Nephron (organoid): ENCODE results near the gene CISD3.
A peak's percentile ranks its signal among the peaks of the same experiment; 100 is the strongest.

Experiments
- H3K27ac Mint-ChIP-seq, 3 experiments: 2 replicates each; pipeline ENCODE4 v1.8.0; 2020; ENCODE audit warnings: mixed read lengths in 3 of 3, mild to moderate bottlenecking in 2 of 3, moderate library complexity in 1 of 3
- H3K27me3 Mint-ChIP-seq: 2 replicates; pipeline ENCODE4 v1.8.0; 2021; ENCODE audit warnings: low read depth, mild to moderate bottlenecking, moderate library complexity, mixed read lengths
- H3K36me3 Mint-ChIP-seq: 2 replicates; pipeline ENCODE4 v1.8.0; 2020; ENCODE audit warnings: low read depth, mixed read lengths
- H3K4me1 Mint-ChIP-seq: 2 replicates; pipeline ENCODE4 v1.8.0; 2020; ENCODE audit warnings: mixed read lengths
- H3K4me3 Mint-ChIP-seq, 3 experiments: 2 replicates each; pipeline ENCODE4 v1.8.0; 2020; ENCODE audit warnings: mild to moderate bottlenecking in 3 of 3, mixed read lengths in 3 of 3, moderate library complexity in 2 of 3
- H3K9me3 Mint-ChIP-seq: 2 replicates; pipeline ENCODE4 v1.8.0; 2020; ENCODE audit warnings: mixed read lengths
- TF ChIP-seq, protein P1 (sequence below), 3 experiments: fragments of 200-600 bp; sonication (generic); IDR thresholded peaks; one replicate each; pipeline ENCODE4 v1.5.0; 2021; ENCODE audit warnings: antibody characterized with exemption in 3 of 3; ENCODE audit not compliant: unreplicated experiment in 3 of 3

Gene CISD3

DNA sequence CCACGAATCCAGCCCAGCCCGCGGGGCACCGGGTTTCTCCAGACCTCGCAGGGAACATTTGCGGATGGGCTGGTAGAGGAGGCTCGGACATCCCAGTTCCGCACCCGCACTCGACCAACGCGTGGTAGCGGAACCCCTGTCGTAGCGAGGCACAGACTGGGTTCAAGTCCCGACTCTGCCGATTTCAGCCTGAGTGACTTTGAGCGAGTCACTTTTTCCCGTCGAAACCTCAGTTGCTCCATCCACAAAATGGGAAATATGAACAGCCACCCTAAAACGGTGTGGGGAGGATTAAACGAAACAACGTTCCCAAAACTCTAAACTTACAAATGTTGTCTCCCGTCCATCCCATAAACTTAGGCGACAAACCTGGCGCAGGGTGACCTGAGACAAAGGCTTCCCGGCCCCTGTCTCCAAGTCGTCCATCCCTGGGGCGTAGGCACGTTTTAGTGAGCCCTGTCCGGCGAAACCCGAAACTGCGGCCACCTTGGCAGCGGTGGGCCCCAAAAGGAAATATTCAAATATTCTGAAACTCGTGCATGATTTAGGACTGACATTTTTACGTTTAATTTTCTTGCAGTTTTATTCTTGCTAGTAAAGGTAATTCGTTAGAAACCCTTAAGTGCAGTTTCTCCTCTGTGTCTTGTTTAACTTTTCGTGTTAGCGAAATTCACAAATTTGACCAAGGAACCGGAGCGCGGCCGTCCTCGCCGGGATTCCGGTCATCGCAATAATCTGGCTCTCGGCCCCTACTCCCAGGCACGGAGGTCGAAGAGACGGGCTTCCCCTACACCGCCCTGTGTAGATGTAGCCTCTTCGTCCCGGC lies 27.0 kb upstream of the CISD3 start:
- Mint-ChIP-seq H3K4me1 (peaks cover 57% of the 10 kb centered on the region), H3K4me3 (peak overlapping the region; percentile 93 to 96 (median 95)), H3K27ac (peak overlapping the region; percentile 95 to 98 (median 97)), H3K9me3 (no peaks in the 10 kb centered on the region), H3K27me3 (peaks cover 27% of the 10 kb centered on the region), H3K36me3 (peaks cover 8% of the 10 kb centered on the region)
- TF ChIP-seq, protein P1, sequence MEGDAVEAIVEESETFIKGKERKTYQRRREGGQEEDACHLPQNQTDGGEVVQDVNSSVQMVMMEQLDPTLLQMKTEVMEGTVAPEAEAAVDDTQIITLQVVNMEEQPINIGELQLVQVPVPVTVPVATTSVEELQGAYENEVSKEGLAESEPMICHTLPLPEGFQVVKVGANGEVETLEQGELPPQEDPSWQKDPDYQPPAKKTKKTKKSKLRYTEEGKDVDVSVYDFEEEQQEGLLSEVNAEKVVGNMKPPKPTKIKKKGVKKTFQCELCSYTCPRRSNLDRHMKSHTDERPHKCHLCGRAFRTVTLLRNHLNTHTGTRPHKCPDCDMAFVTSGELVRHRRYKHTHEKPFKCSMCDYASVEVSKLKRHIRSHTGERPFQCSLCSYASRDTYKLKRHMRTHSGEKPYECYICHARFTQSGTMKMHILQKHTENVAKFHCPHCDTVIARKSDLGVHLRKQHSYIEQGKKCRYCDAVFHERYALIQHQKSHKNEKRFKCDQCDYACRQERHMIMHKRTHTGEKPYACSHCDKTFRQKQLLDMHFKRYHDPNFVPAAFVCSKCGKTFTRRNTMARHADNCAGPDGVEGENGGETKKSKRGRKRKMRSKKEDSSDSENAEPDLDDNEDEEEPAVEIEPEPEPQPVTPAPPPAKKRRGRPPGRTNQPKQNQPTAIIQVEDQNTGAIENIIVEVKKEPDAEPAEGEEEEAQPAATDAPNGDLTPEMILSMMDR (IDR thresholded peaks at IDR 0.05; ENCODE audit: unreplicated experiment in 3 of 3), result no peak

DNA sequence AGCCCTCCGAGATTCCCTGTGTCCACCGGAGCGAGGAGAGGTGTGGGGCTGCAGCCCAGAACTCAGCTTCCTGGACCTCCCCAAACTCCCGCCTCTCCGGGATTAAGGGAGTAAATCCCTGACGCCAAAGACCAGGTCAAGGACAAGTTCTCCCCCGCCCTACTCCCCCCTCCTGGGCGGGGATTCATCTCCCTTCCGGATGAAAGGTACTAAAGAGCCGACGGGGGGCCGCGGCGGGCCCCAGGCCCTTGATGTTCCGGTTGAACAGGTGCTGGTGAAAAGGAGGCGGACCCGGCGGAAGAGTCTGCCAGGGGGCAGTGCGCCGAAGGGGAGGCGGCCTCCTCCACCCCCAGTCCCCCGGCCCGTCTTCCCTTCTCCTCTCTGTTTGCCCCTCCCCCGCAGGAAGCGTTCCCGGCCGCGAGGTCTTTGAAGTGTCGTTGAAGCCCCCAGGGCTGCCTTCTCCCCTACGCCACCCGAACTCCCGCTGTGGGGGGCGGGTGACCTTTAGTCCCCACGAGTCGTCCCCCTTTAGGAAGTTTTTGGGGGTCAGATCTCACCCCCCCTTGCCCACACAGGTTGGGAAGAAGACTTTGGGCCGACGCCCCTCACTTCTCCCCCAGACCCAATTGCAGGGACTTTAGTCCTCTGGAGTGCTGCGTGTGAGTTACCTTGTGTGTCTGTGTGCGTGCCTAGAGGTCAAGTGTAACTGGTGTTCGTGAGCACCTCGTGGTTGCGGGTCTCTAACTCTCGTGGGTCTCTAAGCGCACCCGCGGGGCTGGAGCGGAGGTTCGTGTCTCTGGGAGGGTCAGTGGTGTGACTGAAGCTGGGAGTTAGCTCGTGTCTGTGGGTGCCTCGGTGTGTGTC lies 26.2 kb upstream of the CISD3 start:
- H3K27me3 Mint-ChIP-seq, result peaks cover 27% of the 10 kb centered on the region
- H3K9me3 Mint-ChIP-seq, result no peaks in the 10 kb centered on the region
- peak overlapping the region; percentile 95 to 98 (median 97) for H3K27ac Mint-ChIP-seq
- peak overlapping the region; percentile 93 to 96 (median 95) for H3K4me3 Mint-ChIP-seq
- peaks cover 10% of the 10 kb centered on the region for H3K36me3 Mint-ChIP-seq
- peaks cover 64% of the 10 kb centered on the region for H3K4me1 Mint-ChIP-seq
- TF ChIP-seq, protein P1 (IDR thresholded peaks at IDR 0.05; ENCODE audit: unreplicated experiment in 3 of 3), result no peak

DNA sequence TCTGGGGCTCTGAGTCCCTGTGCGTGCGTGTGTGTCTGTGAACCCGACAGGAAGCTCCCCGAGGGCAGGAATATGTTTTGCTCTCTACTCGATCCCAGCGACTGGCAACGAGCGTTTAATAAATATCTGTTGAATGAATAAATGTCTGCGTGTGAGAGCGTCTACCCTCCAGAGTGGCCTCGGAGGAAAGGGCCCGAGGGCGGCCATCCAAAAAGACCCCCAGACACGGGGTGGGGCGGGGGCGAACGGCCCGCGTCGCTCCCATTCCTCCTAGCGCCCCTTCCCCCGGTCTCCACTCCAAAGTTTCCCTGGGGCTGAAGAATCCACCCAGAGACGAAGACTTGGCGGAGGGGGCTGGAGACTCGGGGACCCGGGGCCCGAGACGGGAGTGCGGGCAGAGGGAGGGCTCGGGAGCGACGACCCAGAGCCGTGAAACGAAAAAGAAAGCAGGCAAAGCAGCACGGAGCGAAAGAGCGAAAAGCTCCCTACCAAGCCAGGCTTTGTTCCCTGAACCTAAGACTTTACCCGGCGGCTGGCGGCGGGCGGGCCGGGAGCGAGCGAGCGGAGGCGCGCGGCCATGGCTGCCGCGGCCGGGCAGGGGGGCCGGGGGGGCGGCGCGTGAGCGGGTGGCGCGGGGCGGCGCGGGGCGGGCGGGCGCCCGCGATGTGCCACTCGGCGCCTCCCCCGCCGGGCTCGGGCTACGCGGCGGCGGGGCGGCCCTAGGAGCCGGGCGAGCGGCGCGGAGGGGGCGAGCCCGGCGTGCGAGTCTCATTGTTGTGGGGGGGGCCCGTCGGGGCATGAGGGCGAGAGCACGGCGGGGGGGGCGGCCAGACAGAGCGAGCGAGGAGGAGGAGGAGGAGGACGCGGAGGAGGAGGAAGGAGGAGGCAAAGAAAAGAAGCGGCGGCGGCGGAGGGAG lies 25.3 kb upstream of the CISD3 start, which contains the start of gene MLLT6:
MLLT6 (plus strand) TSS at position 668 of the 917 bp plus-strand sequence. CDS start 360 bp downstream, outside the sequence.
- Mint-ChIP-seq H3K4me3 (peak within 1 kb of the TSS; percentile 95 to 96 (median 95)), H3K27me3 (peaks cover 27% of the 10 kb centered on the region), H3K27ac (peak within 1 kb of the TSS; percentile 95 to 98 (median 97)), H3K9me3 (no peaks in the 10 kb centered on the region), H3K36me3 (peaks cover 16% of the 10 kb centered on the region), H3K4me1 (peaks cover 67% of the 10 kb centered on the region)
- TF ChIP-seq, protein P1 (IDR thresholded peaks at IDR 0.05; ENCODE audit: unreplicated experiment in 3 of 3), result no peak

DNA sequence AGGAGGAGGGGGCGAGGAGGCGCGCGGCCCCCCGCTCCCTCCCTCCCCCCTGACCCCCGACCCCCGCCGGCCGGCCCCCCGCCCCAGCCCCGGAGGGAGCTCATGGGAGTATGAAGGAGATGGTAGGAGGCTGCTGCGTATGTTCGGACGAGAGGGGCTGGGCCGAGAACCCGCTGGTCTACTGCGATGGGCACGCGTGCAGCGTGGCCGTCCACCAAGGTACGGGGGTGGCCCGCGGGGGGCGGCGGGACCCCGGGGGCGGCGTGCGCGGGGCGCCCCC lies 24.7 kb upstream of the CISD3 start:
- Mint-ChIP-seq H3K4me3 (peak overlapping the region; percentile 81 to 96 (median 95)), H3K27ac (peak overlapping the region in 1 of 3 experiments; percentile 98), H3K36me3 (peaks cover 16% of the 10 kb centered on the region), H3K4me1 (peaks cover 68% of the 10 kb centered on the region), H3K9me3 (no peaks in the 10 kb centered on the region), H3K27me3 (peaks cover 31% of the 10 kb centered on the region)
- TF ChIP-seq, protein P1 (IDR thresholded peaks at IDR 0.05; ENCODE audit: unreplicated experiment in 3 of 3), result no peak

DNA sequence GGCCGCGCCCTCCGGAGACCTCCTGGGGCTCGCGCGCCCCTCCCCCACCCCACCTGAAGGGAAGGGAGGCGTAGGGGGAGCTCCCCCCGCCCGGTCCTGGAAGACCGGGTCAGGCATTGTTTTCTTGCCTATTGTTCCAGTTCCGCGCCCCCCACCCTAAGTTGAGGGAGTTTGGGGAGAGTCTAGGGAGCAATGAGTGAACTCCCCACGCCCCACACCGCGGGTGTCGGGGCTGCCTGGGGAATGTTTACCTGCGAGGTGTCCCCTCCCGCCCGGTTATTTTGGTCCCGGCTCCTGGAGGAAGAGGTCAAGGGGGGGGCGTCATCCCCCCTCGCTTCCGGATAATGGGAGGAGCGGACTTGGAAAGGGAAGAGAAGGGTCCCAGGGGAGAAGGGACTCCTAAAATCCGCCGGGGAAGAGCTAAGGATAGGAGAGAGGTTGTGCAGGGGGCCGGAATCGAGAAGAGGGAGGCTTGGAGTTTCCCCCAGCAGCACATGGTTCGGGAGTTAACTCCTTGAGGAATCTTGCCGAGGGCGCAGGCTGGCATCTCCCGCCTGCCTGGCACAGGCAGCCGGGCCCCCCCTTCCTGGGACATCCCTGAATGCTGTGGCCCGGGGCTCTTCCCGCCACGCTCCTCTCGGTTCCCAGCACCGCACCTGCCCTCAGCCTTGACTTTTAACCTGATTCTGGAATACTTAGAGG lies 24.2 kb upstream of the CISD3 start:
- Mint-ChIP-seq H3K9me3 (no peaks in the 10 kb centered on the region), H3K27me3 (peaks cover 31% of the 10 kb centered on the region), H3K4me3 (peak overlapping the region; percentile 94 to 96 (median 95)), H3K36me3 (peaks cover 16% of the 10 kb centered on the region), H3K4me1 (peaks cover 73% of the 10 kb centered on the region), H3K27ac (peak overlapping the region; percentile 82 to 98 (median 88))
- TF ChIP-seq, protein P1 (IDR thresholded peaks at IDR 0.05; ENCODE audit: unreplicated experiment in 3 of 3), result no peak
